Mammary epithelial cell (primary cell): Measurements from ENCODE around the gene WBP2.
"Not testable (repeated sequence)": the region's sequence is repeated elsewhere in the genome, so short reads cannot be mapped to it uniquely, and the experiment has no call there.

Experiments used
- CTCF ChIP-seq, 2 donors: IDR thresholded peaks in 1 of 2; conservative IDR thresholded peaks in 1 of 2; 2 replicates each; pipeline ENCODE4 v1.5.1; 2011 to 2012; ENCODE audit warnings: inconsistent platforms in 2 of 2, low read length in 2 of 2, mild to moderate bottlenecking in 2 of 2, control low read depth in 1 of 2, low read depth in 1 of 2; ENCODE audit not compliant: insufficient read depth in 1 of 2; ENCODE audit errors: extremely low read depth in 1 of 2
- EZH2 ChIP-seq: IDR thresholded peaks from 2 replicates; pipeline ENCODE4 v1.6.1; 2012; ENCODE audit warnings: low read length, inconsistent platforms, borderline replicate concordance

GRCh38 chr17:75868730-75869281 is 13.7 kb upstream of the WBP2 start:
- TF ChIP-seq CTCF (conservative IDR thresholded peaks at IDR 0.05 in 1 of 2, IDR thresholded peaks at IDR 0.05 in 1 of 2; ENCODE audit: extremely low read depth in 1 of 2, insufficient read depth in 1 of 2, low read depth in 1 of 2, low read length in 2 of 2); EZH2: not testable (repeated sequence)
